ENCODE results near the gene TMEM87A.

The TMEM87A gene

GRCh38 chr15:42215913-42216829, 57.1 kb downstream of the TMEM87A start:
- H3K4me3 ChIP-seq (ENCODE audit: low read length) = no peak overlapping the region
- DNase-seq (ENCODE audit: low read depth, low spot score) = no peak

- no peak for DNase-seq (ENCODE audit: low read depth, low spot score)
- H3K4me3 ChIP-seq (ENCODE audit: low read length) = no peak overlapping the region
These were observed 58.6 kb downstream of the TMEM87A start for GRCh38 chr15:42214600-42214999.

GRCh38 chr15:42213511-42213910, 59.7 kb downstream of the TMEM87A start:
- DNase-seq (ENCODE audit: low read depth, low spot score) = no peak
- H3K4me3 ChIP-seq (ENCODE audit: low read length) = no peak overlapping the region

- H3K4me3 ChIP-seq (ENCODE audit: low read length) = no peak overlapping the region
- DNase-seq (ENCODE audit: low read depth, low spot score) = no peak
These were observed 62.5 kb downstream of the TMEM87A start for GRCh38 chr15:42210696-42211095.

- H3K4me3 ChIP-seq (ENCODE audit: low read length) = peak within 1 kb of the TSS; percentile 87
- peak; percentile 71 for DNase-seq (ENCODE audit: low read depth, low spot score)
These were observed 65.3 kb downstream of the TMEM87A start, which contains the start of gene VPS39 for GRCh38 chr15:42207674-42208579. Gene VPS39, minus strand, starts transcription at chr15:42208304. Its CDS starts 151 bp downstream, at chr15:42208153.

- no peak for DNase-seq (ENCODE audit: low read depth, low spot score)
- H3K4me3 ChIP-seq (ENCODE audit: low read length) = no peak overlapping the region
These were observed 66.8 kb downstream of the TMEM87A start for GRCh38 chr15:42206406-42206805.

- DNase-seq (ENCODE audit: low read depth, low spot score) = no peak
- H3K4me3 ChIP-seq (ENCODE audit: low read length) = no peak overlapping the region
These were observed 69.3 kb downstream of the TMEM87A start for GRCh38 chr15:42203891-42204290.

- H3K4me3 ChIP-seq (ENCODE audit: low read length) = no peak overlapping the region
- no peak for DNase-seq (ENCODE audit: low read depth, low spot score)
These were observed 70.6 kb downstream of the TMEM87A start for GRCh38 chr15:42202653-42203052.

- DNase-seq (ENCODE audit: low read depth, low spot score) = no peak
- no peak overlapping the region for H3K4me3 ChIP-seq (ENCODE audit: low read length)
These were observed 71.4 kb downstream of the TMEM87A start for GRCh38 chr15:42201801-42202200.

- no peak overlapping the region for H3K4me3 ChIP-seq (ENCODE audit: low read length)
These were observed 74.1 kb downstream of the TMEM87A start for GRCh38 chr15:42199126-42199525.

GRCh38 chr15:42198516-42198915, 74.7 kb downstream of the TMEM87A start:
- no peak for DNase-seq (ENCODE audit: low read depth, low spot score)
- no peak overlapping the region for H3K4me3 ChIP-seq (ENCODE audit: low read length)

More at GRCh38 chr15:42199126-42199525, 74.1 kb downstream of the TMEM87A start:
- no peak for DNase-seq (ENCODE audit: low read depth, low spot score)

GRCh38 chr15:42194513-42194912, 78.7 kb downstream of the TMEM87A start:
- H3K4me3 ChIP-seq (ENCODE audit: low read length) = no peak overlapping the region
- no peak for DNase-seq (ENCODE audit: low read depth, low spot score)

GRCh38 chr15:42193383-42193782, 79.8 kb downstream of the TMEM87A start:
- H3K4me3 ChIP-seq (ENCODE audit: low read length) = no peak overlapping the region
- no peak for DNase-seq (ENCODE audit: low read depth, low spot score)

GRCh38 chr15:42191610-42192346, 81.5 kb downstream of the TMEM87A start:
- H3K4me3 ChIP-seq (ENCODE audit: low read length) = no peak overlapping the region
- no peak for DNase-seq (ENCODE audit: low read depth, low spot score)

- H3K4me3 ChIP-seq (ENCODE audit: low read length) = no peak overlapping the region
- peak; percentile 81 for DNase-seq (ENCODE audit: low read depth, low spot score)
These were observed 82.9 kb downstream of the TMEM87A start for GRCh38 chr15:42190370-42190769.

- no peak for DNase-seq (ENCODE audit: low read depth, low spot score)
These were observed 87.4 kb downstream of the TMEM87A start for GRCh38 chr15:42185801-42186200.

GRCh38 chr15:42184736-42185135, 88.5 kb downstream of the TMEM87A start:
- no peak for DNase-seq (ENCODE audit: low read depth, low spot score)
- H3K4me3 ChIP-seq (ENCODE audit: low read length) = no peak overlapping the region

More at GRCh38 chr15:42185801-42186200, 87.4 kb downstream of the TMEM87A start:
- no peak overlapping the region for H3K4me3 ChIP-seq (ENCODE audit: low read length)

GRCh38 chr15:42184296-42184695, 88.9 kb downstream of the TMEM87A start:
- no peak for DNase-seq (ENCODE audit: low read depth, low spot score)
- H3K4me3 ChIP-seq (ENCODE audit: low read length) = no peak overlapping the region

- no peak for DNase-seq (ENCODE audit: low read depth, low spot score)
- H3K4me3 ChIP-seq (ENCODE audit: low read length) = no peak overlapping the region
These were observed 90.3 kb downstream of the TMEM87A start for GRCh38 chr15:42182961-42183360.

Measured in Jurkat, Clone E6-1 (cell line).